HUES64 (cell line): ENCODE data around the gene ARRB2.

ENCODE experiments used
- H3K27ac ChIP-seq: 2 replicates; pipeline ENCODE4 v1.7.0; 2013; ENCODE audit warnings: low read depth, low read length, inconsistent platforms
- H3K27me3 ChIP-seq: 2 replicates; pipeline ENCODE4 v1.6.1; 2013; ENCODE audit warnings: mild to moderate bottlenecking, low read length; ENCODE audit not compliant: insufficient read depth
- H3K36me3 ChIP-seq: 2 replicates; pipeline ENCODE4 v1.6.1; 2013; ENCODE audit warnings: mild to moderate bottlenecking, low read length; ENCODE audit not compliant: insufficient read depth
- H3K4me1 ChIP-seq: 2 replicates; pipeline ENCODE4 v1.6.1; 2013; ENCODE audit warnings: mild to moderate bottlenecking, low read length, moderate library complexity; ENCODE audit not compliant: insufficient read depth
- H3K4me3 ChIP-seq: 2 replicates; pipeline ENCODE4 v1.5.1; 2013; ENCODE audit warnings: mild to moderate bottlenecking, low read length, moderate library complexity
- H3K9ac ChIP-seq: 2 replicates; pipeline ENCODE4 v1.6.1; 2013; ENCODE audit warnings: mild to moderate bottlenecking, low read depth, low read length
- H3K9me3 ChIP-seq: 2 replicates; pipeline ENCODE4 v1.6.1; 2013; ENCODE audit warnings: low read depth, low read length; ENCODE audit not compliant: insufficient read depth
- WGBS: fragments of 150-250, 120-280 bp; methylation state at CpG from one replicate; pipeline ENCODE4 v1.1.7; 2013; ENCODE audit warnings: missing lambda C conversion rate; 5-methylcytosine and 5-hydroxymethylcytosine counted together

The ARRB2 gene

GRCh38 chr17:4766723-4767122 lies 56.3 kb downstream of the ARRB2 start:
- H3K4me3 ChIP-seq = no peak overlapping the region
- no peak overlapping the region for H3K27ac ChIP-seq
- H3K36me3 ChIP-seq = no peaks in the 10 kb centered on the region
- H3K4me1 ChIP-seq = no peaks in the 10 kb centered on the region
- H3K9me3 ChIP-seq = no peaks in the 10 kb centered on the region
- no peak overlapping the region for H3K9ac ChIP-seq
- H3K27me3 ChIP-seq = no peaks in the 10 kb centered on the region
- 97% methylated on average over 9 of the region's 9 CpGs for WGBS

DNA sequence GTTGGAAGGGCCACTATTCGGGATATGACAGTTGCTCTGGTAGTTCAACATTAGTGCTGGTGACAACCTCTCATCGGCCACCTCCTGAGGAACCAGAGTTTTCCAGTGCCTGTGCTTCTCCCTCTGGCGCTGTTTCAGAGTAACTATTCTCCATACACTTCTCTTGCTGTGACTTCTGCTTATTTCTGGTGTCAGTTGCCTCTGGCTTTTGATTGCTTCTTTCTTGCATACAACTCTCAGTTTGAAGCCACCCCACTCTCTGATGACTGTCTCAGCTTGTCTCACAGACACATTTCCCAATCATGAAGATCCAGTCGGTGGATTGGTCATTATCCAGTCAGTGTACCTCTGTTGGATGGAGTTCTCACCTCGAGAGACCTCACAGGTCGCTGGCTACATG lies 57.9 kb downstream of the ARRB2 start:
- no peak overlapping the region for H3K4me3 ChIP-seq
- H3K9ac ChIP-seq = no peak overlapping the region
- 90% methylated on average over 6 of the region's 6 CpGs for WGBS
- no peak overlapping the region for H3K27ac ChIP-seq
- H3K4me1 ChIP-seq = no peaks in the 10 kb centered on the region
- H3K36me3 ChIP-seq = no peaks in the 10 kb centered on the region
- no peaks in the 10 kb centered on the region for H3K27me3 ChIP-seq
- H3K9me3 ChIP-seq = no peaks in the 10 kb centered on the region

- H3K4me3 ChIP-seq = no peak overlapping the region
- no peaks in the 10 kb centered on the region for H3K9me3 ChIP-seq
- H3K9ac ChIP-seq = no peak overlapping the region
- H3K27me3 ChIP-seq = no peaks in the 10 kb centered on the region
- no peaks in the 10 kb centered on the region for H3K4me1 ChIP-seq
- 97% methylated on average over 2 of the region's 2 CpGs for WGBS
- H3K36me3 ChIP-seq = no peaks in the 10 kb centered on the region
- H3K27ac ChIP-seq = no peak overlapping the region
Measured at GRCh38 chr17:4769628-4770027, 59.2 kb downstream of the ARRB2 start.
